Prostate gland (tissue), 2 donors: Measurements from ENCODE around the gene TTC16.
A peak's percentile ranks its signal among the peaks of the same experiment; 100 is the strongest.

Experiments
- CTCF ChIP-seq, 4 experiments: fragments of 200-600 bp in 2 of 4; fragments of 450-650 bp in 2 of 4; sonication (generic) in 2 of 4; IDR thresholded peaks; 1 replicate in 3 of 4; 2 replicates in 1 of 4; pipeline ENCODE4 v1.5.1; 2016 to 2019; ENCODE audit warnings: antibody characterized with exemption in 4 of 4, mild to moderate bottlenecking in 2 of 4, moderate library complexity in 2 of 4
- POLR2A ChIP-seq: fragments of 450-650 bp; IDR thresholded peaks from one replicate; pipeline ENCODE4 v1.6.1; 2016; ENCODE audit warnings: antibody characterized with exemption, mild to moderate bottlenecking
- POLR2AphosphoS5 ChIP-seq: sonication (generic); formaldehyde crosslinking; IDR thresholded peaks from one replicate; pipeline ENCODE4 v1.6.1; 2017; ENCODE audit warnings: antibody characterized with exemption

- TF ChIP-seq CTCF (IDR thresholded peaks at IDR 0.05) (peak; percentile 89 to 100 (median 98)), POLR2AphosphoS5 (peak; percentile 93), POLR2A (peak; percentile 90)
These were observed 19.1 kb downstream of the TTC16 start, which contains the start of gene TOR2A for GRCh38 chr9:127734747-127735529.
